ENCODE results near the gene FAM107B. TPM values are rescaled to one million over a fixed set of nuclear protein-coding genes. Genes with fewer than 3 reads are reported as not detected.

FAM107B gene
- total RNA-seq, 1 experiment from 2014 or later = 61.6 TPM

DNA sequence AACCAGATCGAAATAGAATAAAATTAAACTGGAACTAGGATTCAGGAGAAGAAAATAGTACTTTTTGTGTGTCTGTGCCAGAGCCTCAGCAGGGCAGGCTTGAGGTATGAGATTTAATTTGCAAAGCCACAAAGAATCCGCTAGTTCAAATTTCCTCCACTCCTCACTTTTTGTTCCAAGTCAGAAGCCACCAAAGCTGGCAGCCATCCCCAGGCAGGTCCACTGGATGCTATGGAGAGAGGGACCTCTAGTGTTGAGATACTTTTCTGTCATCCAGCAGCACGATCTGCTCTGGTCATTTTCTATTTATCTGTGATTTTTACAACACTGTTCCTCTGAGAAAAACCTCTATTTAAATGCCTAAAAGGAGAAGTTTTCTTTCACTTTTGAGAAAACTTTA, 296.1 kb downstream of the FAM107B start:
- TF ChIP-seq, protein P1, sequence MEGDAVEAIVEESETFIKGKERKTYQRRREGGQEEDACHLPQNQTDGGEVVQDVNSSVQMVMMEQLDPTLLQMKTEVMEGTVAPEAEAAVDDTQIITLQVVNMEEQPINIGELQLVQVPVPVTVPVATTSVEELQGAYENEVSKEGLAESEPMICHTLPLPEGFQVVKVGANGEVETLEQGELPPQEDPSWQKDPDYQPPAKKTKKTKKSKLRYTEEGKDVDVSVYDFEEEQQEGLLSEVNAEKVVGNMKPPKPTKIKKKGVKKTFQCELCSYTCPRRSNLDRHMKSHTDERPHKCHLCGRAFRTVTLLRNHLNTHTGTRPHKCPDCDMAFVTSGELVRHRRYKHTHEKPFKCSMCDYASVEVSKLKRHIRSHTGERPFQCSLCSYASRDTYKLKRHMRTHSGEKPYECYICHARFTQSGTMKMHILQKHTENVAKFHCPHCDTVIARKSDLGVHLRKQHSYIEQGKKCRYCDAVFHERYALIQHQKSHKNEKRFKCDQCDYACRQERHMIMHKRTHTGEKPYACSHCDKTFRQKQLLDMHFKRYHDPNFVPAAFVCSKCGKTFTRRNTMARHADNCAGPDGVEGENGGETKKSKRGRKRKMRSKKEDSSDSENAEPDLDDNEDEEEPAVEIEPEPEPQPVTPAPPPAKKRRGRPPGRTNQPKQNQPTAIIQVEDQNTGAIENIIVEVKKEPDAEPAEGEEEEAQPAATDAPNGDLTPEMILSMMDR (conservative IDR thresholded peaks at IDR 0.05; ENCODE audit: low read depth, low read length) = peak; percentile 83
- no peak for TF ChIP-seq EZH2 (IDR thresholded peaks at IDR 0.05; ENCODE audit: borderline replicate concordance, low read depth, low read length, poor library complexity, severe bottlenecking)
- H3K27me3 ChIP-seq (replicated peaks; ENCODE audit: insufficient read depth, low read depth, low read length, poor library complexity) = no peaks in the 10 kb centered on the region
- POLR2A ChIA-PET (ENCODE audit: low non-redundant PET) = no interaction called here
- no peak overlapping the region for H3K27ac ChIP-seq (ENCODE audit: low read depth, low read length, poor library complexity, severe bottlenecking)
- H3K36me3 ChIP-seq (ENCODE audit: insufficient read depth, low read length, poor library complexity, severe bottlenecking) = no peaks in the 10 kb centered on the region
- intact Hi-C loops (cut with micrococcal nuclease; ENCODE audit: unreplicated experiment) = loop anchor here (1.0 to 10.0 kb wide), 5 partner anchors 94 to 864 kb away; no protein-coding TSS in a partner anchor
- peak; percentile 87 for DNase-seq (ENCODE audit: low spot score)
- no peak overlapping the region for H3K4me3 ChIP-seq (ENCODE audit: low read depth, low read length, poor library complexity, severe bottlenecking)
- CTCF ChIA-PET = interaction anchor here (0.9 to 1.7 kb wide), 6 partner anchors 278 to 691 kb away, joined by 3 to 17 read pairs (median 4); no protein-coding TSS in a partner anchor
- H3K9me3 ChIP-seq (ENCODE audit: low read depth, low read length, poor library complexity, severe bottlenecking) = no peaks in the 10 kb centered on the region
- peaks cover 4% of the 10 kb centered on the region for H3K4me1 ChIP-seq (ENCODE audit: insufficient read depth, low read length, poor library complexity, severe bottlenecking)
- BruUV-seq (replicated peaks) = no TSS peak

DNA sequence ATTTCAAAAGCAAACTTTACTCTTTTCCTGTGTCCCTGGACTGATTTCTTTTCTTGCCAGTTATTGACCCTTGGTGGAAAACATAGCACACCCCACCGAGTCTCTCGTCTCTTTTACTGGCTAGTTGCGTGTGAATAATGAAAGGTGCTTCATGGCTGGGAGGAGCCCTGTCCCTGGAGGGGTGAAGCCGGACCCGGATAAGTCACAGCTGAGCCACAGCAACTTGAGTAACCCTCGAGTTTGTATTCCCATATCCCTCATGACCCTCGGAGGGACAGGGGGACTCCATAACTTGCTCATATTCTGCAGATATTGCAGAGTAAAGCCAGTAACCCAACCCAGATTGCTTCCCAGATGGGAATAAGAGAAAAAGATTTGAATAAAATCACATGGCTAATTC, 296.5 kb downstream of the FAM107B start:
- POLR2A ChIA-PET (ENCODE audit: low non-redundant PET) = no interaction called here
- H3K27ac ChIP-seq (ENCODE audit: low read depth, low read length, poor library complexity, severe bottlenecking) = no peak overlapping the region

DNA sequence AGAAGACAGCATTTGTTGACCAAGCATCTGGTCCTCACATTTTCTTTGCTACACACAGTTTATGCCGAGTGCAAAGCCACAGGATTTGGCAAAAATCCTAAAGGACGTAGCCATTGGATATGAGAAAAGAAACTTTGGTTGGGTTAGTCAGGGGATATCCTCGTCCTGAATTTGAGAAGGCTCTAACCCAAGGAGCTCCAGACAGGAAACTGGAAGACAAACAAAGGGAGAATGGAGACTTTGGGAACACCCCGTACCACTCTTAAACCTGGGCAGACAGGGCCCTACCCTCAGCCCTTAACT, 297.3 kb downstream of the FAM107B start:
- no peak overlapping the region for H3K27ac ChIP-seq (ENCODE audit: low read depth, low read length, poor library complexity, severe bottlenecking)
- H3K9me3 ChIP-seq (ENCODE audit: low read depth, low read length, poor library complexity, severe bottlenecking) = no peaks in the 10 kb centered on the region
- ChIA-PET CTCF (interaction anchor here (1.1 kb wide), 2 partner anchors 92 to 280 kb away, joined by 4 to 5 read pairs; no protein-coding TSS in a partner anchor), POLR2A (ENCODE audit: low non-redundant PET) (no interaction called here)
- peaks cover 4% of the 10 kb centered on the region for H3K4me1 ChIP-seq (ENCODE audit: insufficient read depth, low read length, poor library complexity, severe bottlenecking)
- no TSS peak for BruUV-seq (replicated peaks)
- TF ChIP-seq, protein P1 (conservative IDR thresholded peaks at IDR 0.05; ENCODE audit: low read depth, low read length) = no peak
- no peak for TF ChIP-seq EZH2 (IDR thresholded peaks at IDR 0.05; ENCODE audit: borderline replicate concordance, low read depth, low read length, poor library complexity, severe bottlenecking)
- no peaks in the 10 kb centered on the region for H3K27me3 ChIP-seq (replicated peaks; ENCODE audit: insufficient read depth, low read depth, low read length, poor library complexity)
- intact Hi-C loops (cut with micrococcal nuclease; ENCODE audit: unreplicated experiment) = loop anchor here (5.0 to 10.0 kb wide), 3 partner anchors 180 to 863 kb away; no protein-coding TSS in a partner anchor
- H3K36me3 ChIP-seq (ENCODE audit: insufficient read depth, low read length, poor library complexity, severe bottlenecking) = no peaks in the 10 kb centered on the region
- DNase-seq (ENCODE audit: low spot score) = no peak
- H3K4me3 ChIP-seq (ENCODE audit: low read depth, low read length, poor library complexity, severe bottlenecking) = no peak overlapping the region

More for the DNA sequence above, 296.5 kb downstream of the FAM107B start:
- no peaks in the 10 kb centered on the region for H3K36me3 ChIP-seq (ENCODE audit: insufficient read depth, low read length, poor library complexity, severe bottlenecking)
- no peaks in the 10 kb centered on the region for H3K27me3 ChIP-seq (replicated peaks; ENCODE audit: insufficient read depth, low read depth, low read length, poor library complexity)
- TF ChIP-seq EZH2 (IDR thresholded peaks at IDR 0.05; ENCODE audit: borderline replicate concordance, low read depth, low read length, poor library complexity, severe bottlenecking) = no peak
- TF ChIP-seq, protein P1 (conservative IDR thresholded peaks at IDR 0.05; ENCODE audit: low read depth, low read length) = no peak
- no peak for DNase-seq (ENCODE audit: low spot score)
- peaks cover 4% of the 10 kb centered on the region for H3K4me1 ChIP-seq (ENCODE audit: insufficient read depth, low read length, poor library complexity, severe bottlenecking)
- intact Hi-C loops (cut with micrococcal nuclease; ENCODE audit: unreplicated experiment) = loop anchor here (1.0 to 10.0 kb wide), 5 partner anchors 93 to 863 kb away; no protein-coding TSS in a partner anchor
- no peak overlapping the region for H3K4me3 ChIP-seq (ENCODE audit: low read depth, low read length, poor library complexity, severe bottlenecking)
- CTCF ChIA-PET = interaction anchor here (0.9 to 1.7 kb wide), 5 partner anchors 280 to 691 kb away, joined by 3 to 17 read pairs (median 5); no protein-coding TSS in a partner anchor
- BruUV-seq (replicated peaks) = no TSS peak
- H3K9me3 ChIP-seq (ENCODE audit: low read depth, low read length, poor library complexity, severe bottlenecking) = no peaks in the 10 kb centered on the region
